Measurements from ENCODE around the gene SHISA6.

The SHISA6 gene

GRCh38 chr17:11252146-11252545, 11.1 kb downstream of the SHISA6 start:
- TF ChIP-seq TAF1 (IDR thresholded peaks at IDR 0.05; ENCODE audit: borderline replicate concordance, insufficient read depth, low read length) = no peak
- no peak for TF ChIP-seq REST (IDR thresholded peaks at IDR 0.05; ENCODE audit: insufficient read depth in 1 of 2, low read depth in 2 of 2, low read length in 2 of 2)
- no peak for TF ChIP-seq SIN3A (IDR thresholded peaks at IDR 0.05; ENCODE audit: borderline replicate concordance, insufficient read depth, low read length)
- no peak for TF ChIP-seq FOXP2 (optimal IDR thresholded peaks at IDR 0.05; ENCODE audit: borderline replicate concordance, extremely low read depth, extremely low read length, insufficient read depth)
- TF ChIP-seq POLR2AphosphoS5 (IDR thresholded peaks at IDR 0.05; ENCODE audit: low read depth, low read length) = no peak

GRCh38 chr17:11256877-11257276, 15.9 kb downstream of the SHISA6 start:
- TF ChIP-seq REST (IDR thresholded peaks at IDR 0.05; ENCODE audit: insufficient read depth in 1 of 2, low read depth in 2 of 2, low read length in 2 of 2) (no peak), FOXP2 (optimal IDR thresholded peaks at IDR 0.05; ENCODE audit: borderline replicate concordance, extremely low read depth, extremely low read length, insufficient read depth) (no peak), POLR2AphosphoS5 (IDR thresholded peaks at IDR 0.05; ENCODE audit: low read depth, low read length) (no peak), TAF1 (IDR thresholded peaks at IDR 0.05; ENCODE audit: borderline replicate concordance, insufficient read depth, low read length) (no peak), SIN3A (IDR thresholded peaks at IDR 0.05; ENCODE audit: borderline replicate concordance, insufficient read depth, low read length) (no peak)

- no peak for TF ChIP-seq FOXP2 (optimal IDR thresholded peaks at IDR 0.05; ENCODE audit: borderline replicate concordance, extremely low read depth, extremely low read length, insufficient read depth)
- no peak for TF ChIP-seq REST (IDR thresholded peaks at IDR 0.05; ENCODE audit: insufficient read depth in 1 of 2, low read depth in 2 of 2, low read length in 2 of 2)
- TF ChIP-seq POLR2AphosphoS5 (IDR thresholded peaks at IDR 0.05; ENCODE audit: low read depth, low read length) = no peak
- no peak for TF ChIP-seq SIN3A (IDR thresholded peaks at IDR 0.05; ENCODE audit: borderline replicate concordance, insufficient read depth, low read length)
- no peak for TF ChIP-seq TAF1 (IDR thresholded peaks at IDR 0.05; ENCODE audit: borderline replicate concordance, insufficient read depth, low read length)
Observed at GRCh38 chr17:11264183-11264871, 23.3 kb downstream of the SHISA6 start.

- TF ChIP-seq POLR2AphosphoS5 (IDR thresholded peaks at IDR 0.05; ENCODE audit: low read depth, low read length) (no peak), FOXP2 (optimal IDR thresholded peaks at IDR 0.05; ENCODE audit: borderline replicate concordance, extremely low read depth, extremely low read length, insufficient read depth) (no peak), REST (IDR thresholded peaks at IDR 0.05; ENCODE audit: insufficient read depth in 1 of 2, low read depth in 2 of 2, low read length in 2 of 2) (no peak), SIN3A (IDR thresholded peaks at IDR 0.05; ENCODE audit: borderline replicate concordance, insufficient read depth, low read length) (no peak), TAF1 (IDR thresholded peaks at IDR 0.05; ENCODE audit: borderline replicate concordance, insufficient read depth, low read length) (no peak)
Observed at GRCh38 chr17:11267999-11268575, 27.1 kb downstream of the SHISA6 start.

Measured in PFSK-1 (cell line).